ENCODE data around the gene NMT1. TPM values are rescaled to one million over a fixed set of nuclear protein-coding genes. Genes with fewer than 3 reads are reported as not detected.

Gene NMT1
- total RNA-seq, 1 experiment from 2014 or later: 173 TPM

DNA sequence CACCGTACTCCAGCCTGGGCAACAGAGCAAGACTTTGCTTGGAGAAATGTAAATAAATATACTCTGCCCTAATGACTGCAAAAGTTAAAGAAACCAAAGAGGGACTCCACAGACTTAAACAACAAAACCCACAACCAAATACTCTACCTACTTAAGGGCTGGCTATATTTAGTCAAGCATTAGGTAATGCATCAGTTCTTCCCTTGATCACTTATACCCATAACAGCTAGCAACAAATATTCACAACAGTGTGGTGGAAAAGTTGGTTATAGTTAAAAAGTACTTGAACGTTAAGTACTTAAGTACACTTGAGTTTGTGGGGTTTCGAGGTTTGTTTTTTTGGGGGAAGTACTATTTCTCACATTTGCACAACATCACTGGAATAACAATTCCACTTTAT, 95.1 kb downstream of the NMT1 start:
- TF ChIP-seq, protein P1, sequence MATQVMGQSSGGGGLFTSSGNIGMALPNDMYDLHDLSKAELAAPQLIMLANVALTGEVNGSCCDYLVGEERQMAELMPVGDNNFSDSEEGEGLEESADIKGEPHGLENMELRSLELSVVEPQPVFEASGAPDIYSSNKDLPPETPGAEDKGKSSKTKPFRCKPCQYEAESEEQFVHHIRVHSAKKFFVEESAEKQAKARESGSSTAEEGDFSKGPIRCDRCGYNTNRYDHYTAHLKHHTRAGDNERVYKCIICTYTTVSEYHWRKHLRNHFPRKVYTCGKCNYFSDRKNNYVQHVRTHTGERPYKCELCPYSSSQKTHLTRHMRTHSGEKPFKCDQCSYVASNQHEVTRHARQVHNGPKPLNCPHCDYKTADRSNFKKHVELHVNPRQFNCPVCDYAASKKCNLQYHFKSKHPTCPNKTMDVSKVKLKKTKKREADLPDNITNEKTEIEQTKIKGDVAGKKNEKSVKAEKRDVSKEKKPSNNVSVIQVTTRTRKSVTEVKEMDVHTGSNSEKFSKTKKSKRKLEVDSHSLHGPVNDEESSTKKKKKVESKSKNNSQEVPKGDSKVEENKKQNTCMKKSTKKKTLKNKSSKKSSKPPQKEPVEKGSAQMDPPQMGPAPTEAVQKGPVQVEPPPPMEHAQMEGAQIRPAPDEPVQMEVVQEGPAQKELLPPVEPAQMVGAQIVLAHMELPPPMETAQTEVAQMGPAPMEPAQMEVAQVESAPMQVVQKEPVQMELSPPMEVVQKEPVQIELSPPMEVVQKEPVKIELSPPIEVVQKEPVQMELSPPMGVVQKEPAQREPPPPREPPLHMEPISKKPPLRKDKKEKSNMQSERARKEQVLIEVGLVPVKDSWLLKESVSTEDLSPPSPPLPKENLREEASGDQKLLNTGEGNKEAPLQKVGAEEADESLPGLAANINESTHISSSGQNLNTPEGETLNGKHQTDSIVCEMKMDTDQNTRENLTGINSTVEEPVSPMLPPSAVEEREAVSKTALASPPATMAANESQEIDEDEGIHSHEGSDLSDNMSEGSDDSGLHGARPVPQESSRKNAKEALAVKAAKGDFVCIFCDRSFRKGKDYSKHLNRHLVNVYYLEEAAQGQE (IDR thresholded peaks at IDR 0.05; ENCODE audit: low read depth): no peak
- TF ChIP-seq EZH2phosphoT487 (IDR thresholded peaks at IDR 0.05; ENCODE audit: borderline replicate concordance): no peak
- no peak for TF ChIP-seq ZNF274 (IDR thresholded peaks at IDR 0.05; ENCODE audit: low read depth, low read length)
- TF ChIP-seq ZFX (IDR thresholded peaks at IDR 0.05): no peak
- no peak for TF ChIP-seq SP1 (IDR thresholded peaks at IDR 0.05; ENCODE audit: low read depth)
- TF ChIP-seq FOSL1 (IDR thresholded peaks at IDR 0.05; ENCODE audit: low read depth): no peak
- no peak for TF ChIP-seq POLR2A (IDR thresholded peaks at IDR 0.05; ENCODE audit: borderline replicate concordance, extremely low read depth, insufficient read depth, insufficient read length)
- no peak for TF ChIP-seq TCF7L2 (IDR thresholded peaks at IDR 0.05; ENCODE audit: borderline replicate concordance, extremely low read depth, insufficient read depth, insufficient read length)
- TF ChIP-seq EGR1 (IDR thresholded peaks at IDR 0.05; ENCODE audit: low read depth): no peak
- no peak for TF ChIP-seq SIN3A (IDR thresholded peaks at IDR 0.05; ENCODE audit: low read depth)
- TF ChIP-seq, protein P2, sequence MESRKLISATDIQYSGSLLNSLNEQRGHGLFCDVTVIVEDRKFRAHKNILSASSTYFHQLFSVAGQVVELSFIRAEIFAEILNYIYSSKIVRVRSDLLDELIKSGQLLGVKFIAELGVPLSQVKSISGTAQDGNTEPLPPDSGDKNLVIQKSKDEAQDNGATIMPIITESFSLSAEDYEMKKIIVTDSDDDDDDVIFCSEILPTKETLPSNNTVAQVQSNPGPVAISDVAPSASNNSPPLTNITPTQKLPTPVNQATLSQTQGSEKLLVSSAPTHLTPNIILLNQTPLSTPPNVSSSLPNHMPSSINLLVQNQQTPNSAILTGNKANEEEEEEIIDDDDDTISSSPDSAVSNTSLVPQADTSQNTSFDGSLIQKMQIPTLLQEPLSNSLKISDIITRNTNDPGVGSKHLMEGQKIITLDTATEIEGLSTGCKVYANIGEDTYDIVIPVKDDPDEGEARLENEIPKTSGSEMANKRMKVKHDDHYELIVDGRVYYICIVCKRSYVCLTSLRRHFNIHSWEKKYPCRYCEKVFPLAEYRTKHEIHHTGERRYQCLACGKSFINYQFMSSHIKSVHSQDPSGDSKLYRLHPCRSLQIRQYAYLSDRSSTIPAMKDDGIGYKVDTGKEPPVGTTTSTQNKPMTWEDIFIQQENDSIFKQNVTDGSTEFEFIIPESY (IDR thresholded peaks at IDR 0.05; ENCODE audit: extremely low read depth, insufficient replicate concordance, low read length): no peak
- TF ChIP-seq, protein P3, sequence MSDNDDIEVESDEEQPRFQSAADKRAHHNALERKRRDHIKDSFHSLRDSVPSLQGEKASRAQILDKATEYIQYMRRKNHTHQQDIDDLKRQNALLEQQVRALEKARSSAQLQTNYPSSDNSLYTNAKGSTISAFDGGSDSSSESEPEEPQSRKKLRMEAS (IDR thresholded peaks at IDR 0.05): no peak
- TF ChIP-seq CBX3 (IDR thresholded peaks at IDR 0.05; ENCODE audit: low read depth): no peak
- TF ChIP-seq, protein P4, sequence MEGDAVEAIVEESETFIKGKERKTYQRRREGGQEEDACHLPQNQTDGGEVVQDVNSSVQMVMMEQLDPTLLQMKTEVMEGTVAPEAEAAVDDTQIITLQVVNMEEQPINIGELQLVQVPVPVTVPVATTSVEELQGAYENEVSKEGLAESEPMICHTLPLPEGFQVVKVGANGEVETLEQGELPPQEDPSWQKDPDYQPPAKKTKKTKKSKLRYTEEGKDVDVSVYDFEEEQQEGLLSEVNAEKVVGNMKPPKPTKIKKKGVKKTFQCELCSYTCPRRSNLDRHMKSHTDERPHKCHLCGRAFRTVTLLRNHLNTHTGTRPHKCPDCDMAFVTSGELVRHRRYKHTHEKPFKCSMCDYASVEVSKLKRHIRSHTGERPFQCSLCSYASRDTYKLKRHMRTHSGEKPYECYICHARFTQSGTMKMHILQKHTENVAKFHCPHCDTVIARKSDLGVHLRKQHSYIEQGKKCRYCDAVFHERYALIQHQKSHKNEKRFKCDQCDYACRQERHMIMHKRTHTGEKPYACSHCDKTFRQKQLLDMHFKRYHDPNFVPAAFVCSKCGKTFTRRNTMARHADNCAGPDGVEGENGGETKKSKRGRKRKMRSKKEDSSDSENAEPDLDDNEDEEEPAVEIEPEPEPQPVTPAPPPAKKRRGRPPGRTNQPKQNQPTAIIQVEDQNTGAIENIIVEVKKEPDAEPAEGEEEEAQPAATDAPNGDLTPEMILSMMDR (IDR thresholded peaks at IDR 0.05 in 2 of 3, conservative IDR thresholded peaks at IDR 0.05 in 1 of 3; ENCODE audit: borderline replicate concordance in 1 of 3, insufficient read depth in 1 of 3, low read depth in 2 of 3, low read length in 2 of 3): no peak
- no peak for TF ChIP-seq YY1 (IDR thresholded peaks at IDR 0.05; ENCODE audit: extremely low read depth, insufficient replicate concordance, low read depth, low read length)
- TF ChIP-seq, protein P5, sequence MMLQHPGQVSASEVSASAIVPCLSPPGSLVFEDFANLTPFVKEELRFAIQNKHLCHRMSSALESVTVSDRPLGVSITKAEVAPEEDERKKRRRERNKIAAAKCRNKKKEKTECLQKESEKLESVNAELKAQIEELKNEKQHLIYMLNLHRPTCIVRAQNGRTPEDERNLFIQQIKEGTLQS (IDR thresholded peaks at IDR 0.05): no peak
- no peak for TF ChIP-seq SRF (IDR thresholded peaks at IDR 0.05; ENCODE audit: low read depth)
- Histone ChIP-seq H3K79me2 (ENCODE audit: insufficient read depth, low read length) (peaks cover 38% of the 10 kb centered on the region), H3K9ac (ENCODE audit: low read length) (no peak overlapping the region), H2AFZ (ENCODE audit: low read depth, low read length, poor library complexity, severe bottlenecking) (no peak overlapping the region), H4K20me1 (ENCODE audit: insufficient read depth) (0 out of 2 replicates have a peak, but pooled peaks cover 3% of the 10 kb centered on the region), H3K4me1 (ENCODE audit: control insufficient read depth in 1 of 2, insufficient read depth in 2 of 2, low read length in 2 of 2) (peaks cover 25 to 33% of the 10 kb centered on the region in 2 experiments), H3K9me2 (ENCODE audit: insufficient read depth) (no peaks in the 10 kb centered on the region), H3K27me3 (ENCODE audit: insufficient read depth, low read length) (no peaks in the 10 kb centered on the region), H3K36me3 (ENCODE audit: control insufficient read depth in 1 of 2, insufficient read depth in 2 of 2, low read length in 2 of 2) (no peaks in the 10 kb centered on the region), H3K27ac (ENCODE audit: low read depth, low read length) (no peak overlapping the region), H3K4me2 (ENCODE audit: low read length) (no peak overlapping the region), H3K4me3 (replicated peaks in 1 of 2; ENCODE audit: low read depth in 1 of 2, low read length in 2 of 2) (no peak overlapping the region), H3K9me3 (ENCODE audit: control insufficient read depth in 1 of 2, insufficient read depth in 1 of 2, low read depth in 1 of 2, low read length in 2 of 2) (no peaks in the 10 kb centered on the region)
- ATAC-seq (no peak), DNase-seq (ENCODE audit: low read depth, low spot score) (no peak)
- POLR2A ChIA-PET: interaction anchor here (4.1 kb wide), 1 partner anchor 17 kb away, joined by 15 read pairs; no protein-coding TSS in a partner anchor
- no TSS peak for BruUV-seq (replicated peaks)
- intact Hi-C loops (cut with micrococcal nuclease): no loop called here
- CTCF ChIA-PET: interaction anchor here (1.2 to 9.7 kb wide), 2 partner anchors 21 to 40 kb away, joined by 3 to 129 read pairs; partner anchors contain the start of gene ACBD4
- RAD21 ChIA-PET (ENCODE audit: low non-redundant PET in 1 of 2, low total read pairs in 2 of 2, uncharacterized antibody in 2 of 2, unreplicated experiment in 2 of 2): interaction anchor here (0.8 to 1.8 kb wide), 3 partner anchors 19 to 42 kb away, joined by 3 to 8 read pairs (median 4); no protein-coding TSS in a partner anchor

All from HCT116 (cell line).